Measurements from ENCODE around the gene CLIP2. TPM values are rescaled to one million over a fixed set of nuclear protein-coding genes. Genes with fewer than 3 reads are reported as not detected.

Gene CLIP2
- total RNA-seq, 1 experiment from 2014 or later, result 14.2 TPM

- no peak for TF ChIP-seq CTCF (IDR thresholded peaks at IDR 0.05; ENCODE audit: unreplicated experiment)
- Mint-ChIP-seq H3K36me3 (ENCODE audit: insufficient read depth, unreplicated experiment) (peaks cover 13% of the 10 kb centered on the region), H3K4me3 (ENCODE audit: unreplicated experiment) (peak overlapping the region; percentile 70), H3K27me3 (ENCODE audit: insufficient read depth, unreplicated experiment) (no peaks in the 10 kb centered on the region), H3K9me3 (ENCODE audit: unreplicated experiment) (no peaks in the 10 kb centered on the region), H3K4me1 (ENCODE audit: insufficient read depth, unreplicated experiment) (peaks cover 15% of the 10 kb centered on the region), H3K27ac (ENCODE audit: low read depth, unreplicated experiment) (no peak overlapping the region)
- ChIA-PET POLR2A (interaction anchor here (0.5 to 3.0 kb wide), 5 partner anchors 21 to 539 kb away, joined by 3 to 11 read pairs (median 3); no protein-coding TSS in a partner anchor), CTCF (interaction anchor here (0.6 to 5.1 kb wide), 5 partner anchors 20 to 699 kb away, joined by 3 to 27 read pairs (median 4); no protein-coding TSS in a partner anchor)
- no peak for DNase-seq (ENCODE audit: unreplicated experiment)
- BruUV-seq (replicated peaks), result no TSS peak
- intact Hi-C loops (cut with micrococcal nuclease), result no loop called here
Measured at GRCh38 chr7:74290981-74291441, 1.8 kb downstream of the CLIP2 start.

DNA sequence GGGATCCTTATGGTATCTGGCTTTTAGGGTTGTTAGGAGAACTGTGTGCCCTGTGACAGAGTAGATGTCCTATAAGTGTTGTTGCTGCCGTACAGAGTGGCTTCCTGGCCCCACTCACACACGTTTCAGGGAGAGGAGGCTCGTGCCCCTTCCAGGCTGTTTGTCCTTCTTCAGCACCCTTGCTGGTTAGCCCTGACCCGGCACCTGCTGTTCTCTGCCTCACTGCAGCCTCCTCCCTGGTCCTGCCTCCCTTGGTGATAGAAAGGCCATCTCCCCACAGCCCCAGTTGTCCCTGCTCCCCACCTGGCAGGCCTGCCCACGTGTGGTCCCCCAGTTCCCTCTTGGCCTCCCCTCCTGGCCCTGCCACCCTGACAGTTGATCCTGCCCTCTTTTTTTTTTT, 2.3 kb downstream of the CLIP2 start:
- peaks cover 13% of the 10 kb centered on the region for H3K36me3 Mint-ChIP-seq (ENCODE audit: insufficient read depth, unreplicated experiment)
- no peaks in the 10 kb centered on the region for H3K27me3 Mint-ChIP-seq (ENCODE audit: insufficient read depth, unreplicated experiment)
- intact Hi-C loops (cut with micrococcal nuclease), result no loop called here
- peaks cover 15% of the 10 kb centered on the region for H3K4me1 Mint-ChIP-seq (ENCODE audit: insufficient read depth, unreplicated experiment)
- DNase-seq (ENCODE audit: unreplicated experiment), result no peak
- H3K9me3 Mint-ChIP-seq (ENCODE audit: unreplicated experiment), result no peaks in the 10 kb centered on the region
- no peak for TF ChIP-seq CTCF (IDR thresholded peaks at IDR 0.05; ENCODE audit: unreplicated experiment)
- ChIA-PET POLR2A (interaction anchor here (0.5 kb wide), 1 partner anchor 29 kb away, joined by 3 read pairs; no protein-coding TSS in a partner anchor), CTCF (interaction anchor here (0.6 to 1.4 kb wide), 3 partner anchors 23 to 103 kb away, joined by 4 to 7 read pairs (median 4); no protein-coding TSS in a partner anchor)
- no peak overlapping the region for H3K27ac Mint-ChIP-seq (ENCODE audit: low read depth, unreplicated experiment)
- no TSS peak for BruUV-seq (replicated peaks)
- no peak overlapping the region for H3K4me3 Mint-ChIP-seq (ENCODE audit: unreplicated experiment)

DNA sequence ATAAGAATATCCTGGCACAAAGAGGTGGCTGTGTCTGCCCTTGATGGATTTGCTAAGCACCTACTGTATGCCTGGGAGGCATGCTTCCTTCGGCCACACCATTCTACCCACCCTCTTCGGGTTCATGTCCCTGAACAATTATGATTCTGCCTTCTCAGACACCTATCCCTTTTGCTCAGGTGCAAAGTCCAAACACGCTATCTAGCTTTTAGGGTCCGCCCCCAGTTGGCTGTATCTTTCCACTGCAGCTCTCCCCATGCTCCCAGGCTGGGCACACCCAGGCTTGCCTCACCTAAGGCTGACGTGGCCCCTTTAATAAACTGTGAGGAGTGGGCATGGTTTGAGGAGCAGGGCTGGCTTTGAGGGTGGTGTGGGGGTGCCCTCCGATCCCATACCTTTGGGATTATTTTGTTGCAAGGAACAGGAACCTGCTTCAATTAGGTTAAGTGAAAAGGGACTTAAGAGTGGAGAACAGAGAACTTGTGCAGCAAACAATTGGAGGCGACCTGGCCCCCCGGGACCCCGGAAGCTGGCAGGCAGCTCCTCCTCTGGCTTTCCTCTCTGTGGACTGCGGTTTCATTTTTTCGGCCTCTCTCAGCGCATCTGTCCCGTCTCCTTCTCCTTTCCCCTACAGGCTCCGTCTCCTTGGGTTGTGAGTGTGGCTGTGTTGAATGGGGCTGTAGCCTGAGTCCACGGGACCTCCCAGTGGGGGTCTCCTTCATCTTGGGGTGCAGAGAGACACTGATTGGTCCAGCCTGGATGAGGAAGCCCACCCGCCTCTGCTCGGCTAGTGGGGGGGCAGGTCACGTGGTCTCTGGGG, 3.8 kb downstream of the CLIP2 start:
- TF ChIP-seq CTCF (IDR thresholded peaks at IDR 0.05; ENCODE audit: unreplicated experiment), result no peak
- ChIA-PET CTCF (interaction anchor here (0.9 to 1.3 kb wide), 3 partner anchors 87 to 106 kb away, joined by 3 to 5 read pairs (median 4); no protein-coding TSS in a partner anchor), POLR2A (interaction anchor here (0.6 to 1.0 kb wide), 4 partner anchors 10 to 40 kb away, joined by 3 read pairs; no protein-coding TSS in a partner anchor)
- Mint-ChIP-seq H3K9me3 (ENCODE audit: unreplicated experiment) (no peaks in the 10 kb centered on the region), H3K4me3 (ENCODE audit: unreplicated experiment) (no peak overlapping the region), H3K27me3 (ENCODE audit: insufficient read depth, unreplicated experiment) (no peaks in the 10 kb centered on the region), H3K27ac (ENCODE audit: low read depth, unreplicated experiment) (no peak overlapping the region), H3K4me1 (ENCODE audit: insufficient read depth, unreplicated experiment) (peaks cover 15% of the 10 kb centered on the region), H3K36me3 (ENCODE audit: insufficient read depth, unreplicated experiment) (peaks cover 13% of the 10 kb centered on the region)
- no peak for DNase-seq (ENCODE audit: unreplicated experiment)
- BruUV-seq (replicated peaks), result no TSS peak
- intact Hi-C loops (cut with micrococcal nuclease), result no loop called here

- H3K4me3 Mint-ChIP-seq (ENCODE audit: unreplicated experiment), result no peak overlapping the region
- intact Hi-C loops (cut with micrococcal nuclease), result no loop called here
- BruUV-seq (replicated peaks), result no TSS peak
- H3K4me1 Mint-ChIP-seq (ENCODE audit: insufficient read depth, unreplicated experiment), result peaks cover 12% of the 10 kb centered on the region
- H3K36me3 Mint-ChIP-seq (ENCODE audit: insufficient read depth, unreplicated experiment), result peaks cover 13% of the 10 kb centered on the region
- DNase-seq (ENCODE audit: unreplicated experiment), result no peak
- POLR2A ChIA-PET, result no interaction called here
- H3K27me3 Mint-ChIP-seq (ENCODE audit: insufficient read depth, unreplicated experiment), result no peaks in the 10 kb centered on the region
- CTCF ChIA-PET, result no interaction called here
- no peak for TF ChIP-seq CTCF (IDR thresholded peaks at IDR 0.05; ENCODE audit: unreplicated experiment)
- H3K9me3 Mint-ChIP-seq (ENCODE audit: unreplicated experiment), result no peaks in the 10 kb centered on the region
- no peak overlapping the region for H3K27ac Mint-ChIP-seq (ENCODE audit: low read depth, unreplicated experiment)
Measured at GRCh38 chr7:74293577-74293908, 4.3 kb downstream of the CLIP2 start.

Measured in MCF 10A (cell line).